ENCODE measurements around the gene APC.

The APC gene

DNA sequence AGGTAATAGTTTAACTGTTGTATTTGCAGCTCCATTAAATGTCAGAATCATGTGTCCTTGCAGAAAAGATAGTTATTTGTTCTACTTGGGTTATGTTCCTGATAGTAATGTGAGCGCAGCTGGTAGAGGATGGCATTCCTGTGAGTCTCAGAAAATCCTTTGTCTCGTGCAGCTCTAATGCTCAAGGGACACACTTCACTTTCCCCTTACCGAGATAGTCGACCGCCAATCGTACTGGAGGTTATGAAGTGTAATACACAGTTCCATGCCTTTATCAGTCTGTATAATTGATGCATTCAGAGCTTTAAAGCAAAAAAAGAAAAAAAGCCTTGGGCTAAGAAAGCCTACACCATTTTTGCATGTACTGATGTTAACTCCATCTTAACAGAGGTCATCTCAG is 63.2 kb downstream of the APC start:
- no peak for TF ChIP-seq ELF4 (IDR thresholded peaks at IDR 0.05)
- no peak for TF ChIP-seq LEF1 (IDR thresholded peaks at IDR 0.05; ENCODE audit: borderline replicate concordance)
- no peak for TF ChIP-seq FOXA1 (IDR thresholded peaks at IDR 0.05)
- TF ChIP-seq TARDBP (IDR thresholded peaks at IDR 0.05): no peak
- no peak for TF ChIP-seq HDGF (IDR thresholded peaks at IDR 0.05; ENCODE audit: borderline replicate concordance)
- no peak for TF ChIP-seq FOXM1 (IDR thresholded peaks at IDR 0.05; ENCODE audit: borderline replicate concordance)
- TF ChIP-seq SP1 (IDR thresholded peaks at IDR 0.05): no peak
- TF ChIP-seq BHLHE40 (IDR thresholded peaks at IDR 0.05; ENCODE audit: borderline replicate concordance): no peak
- TF ChIP-seq L3MBTL2 (conservative IDR thresholded peaks at IDR 0.05): no peak
- no peak for TF ChIP-seq CTBP1 (IDR thresholded peaks at IDR 0.05; ENCODE audit: borderline replicate concordance)
- no peak for TF ChIP-seq ARNT (IDR thresholded peaks at IDR 0.05)
- TF ChIP-seq ZNF384 (IDR thresholded peaks at IDR 0.05): no peak
- no peak for TF ChIP-seq FOXK2 (IDR thresholded peaks at IDR 0.05)
- TF ChIP-seq, protein P1, sequence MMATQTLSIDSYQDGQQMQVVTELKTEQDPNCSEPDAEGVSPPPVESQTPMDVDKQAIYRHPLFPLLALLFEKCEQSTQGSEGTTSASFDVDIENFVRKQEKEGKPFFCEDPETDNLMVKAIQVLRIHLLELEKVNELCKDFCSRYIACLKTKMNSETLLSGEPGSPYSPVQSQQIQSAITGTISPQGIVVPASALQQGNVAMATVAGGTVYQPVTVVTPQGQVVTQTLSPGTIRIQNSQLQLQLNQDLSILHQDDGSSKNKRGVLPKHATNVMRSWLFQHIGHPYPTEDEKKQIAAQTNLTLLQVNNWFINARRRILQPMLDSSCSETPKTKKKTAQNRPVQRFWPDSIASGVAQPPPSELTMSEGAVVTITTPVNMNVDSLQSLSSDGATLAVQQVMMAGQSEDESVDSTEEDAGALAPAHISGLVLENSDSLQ (IDR thresholded peaks at IDR 0.05): no peak
- TF ChIP-seq SUZ12 (IDR thresholded peaks at IDR 0.05): no peak
- TF ChIP-seq NFRKB (IDR thresholded peaks at IDR 0.05): no peak
- ChIA-PET CTCF (interaction anchor here (0.6 kb wide), 2 partner anchors 112 to 399 kb away, joined by 3 read pairs; no protein-coding TSS in a partner anchor), POLR2A (no interaction called here)
- no peak for DNase-seq (ENCODE audit: extremely low spot score)

DNA sequence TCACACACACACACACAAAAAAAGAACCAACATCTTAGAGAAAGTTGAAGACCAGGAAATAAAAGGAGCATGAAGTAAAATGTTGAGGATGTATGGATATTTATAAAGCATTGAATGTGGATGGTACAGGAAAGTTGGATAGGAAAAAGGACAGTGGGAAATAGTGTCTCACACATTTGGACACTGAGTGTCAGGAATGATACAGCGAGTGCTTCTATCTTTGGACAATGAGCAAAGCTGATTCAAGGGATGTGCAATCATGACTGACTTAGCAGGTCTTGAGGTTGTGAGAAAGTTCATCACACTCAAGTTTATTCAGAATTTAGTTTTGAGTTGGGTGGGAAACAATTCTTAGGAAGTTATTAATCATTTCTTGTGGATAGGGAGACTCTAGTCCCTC is 73.3 kb downstream of the APC start:
- ChIA-PET POLR2A (no interaction called here), CTCF (interaction anchor here (1.2 kb wide), 1 partner anchor 37 kb away, joined by 3 read pairs; no protein-coding TSS in a partner anchor)
- no peak for DNase-seq (ENCODE audit: extremely low spot score)
- TF ChIP-seq LEF1 (IDR thresholded peaks at IDR 0.05; ENCODE audit: borderline replicate concordance) (no peak), FOXM1 (IDR thresholded peaks at IDR 0.05; ENCODE audit: borderline replicate concordance) (no peak), NFRKB (IDR thresholded peaks at IDR 0.05) (no peak), ELF4 (IDR thresholded peaks at IDR 0.05) (no peak), CTBP1 (IDR thresholded peaks at IDR 0.05; ENCODE audit: borderline replicate concordance) (no peak), FOXK2 (IDR thresholded peaks at IDR 0.05) (no peak), FOXA1 (IDR thresholded peaks at IDR 0.05) (no peak), ZNF384 (IDR thresholded peaks at IDR 0.05) (no peak), HDGF (IDR thresholded peaks at IDR 0.05; ENCODE audit: borderline replicate concordance) (no peak), ARNT (IDR thresholded peaks at IDR 0.05) (no peak), L3MBTL2 (conservative IDR thresholded peaks at IDR 0.05) (no peak), SP1 (IDR thresholded peaks at IDR 0.05) (no peak), TARDBP (IDR thresholded peaks at IDR 0.05) (no peak), BHLHE40 (IDR thresholded peaks at IDR 0.05; ENCODE audit: borderline replicate concordance) (no peak), SUZ12 (IDR thresholded peaks at IDR 0.05) (no peak)
- TF ChIP-seq, protein P1 (IDR thresholded peaks at IDR 0.05): no peak

DNA sequence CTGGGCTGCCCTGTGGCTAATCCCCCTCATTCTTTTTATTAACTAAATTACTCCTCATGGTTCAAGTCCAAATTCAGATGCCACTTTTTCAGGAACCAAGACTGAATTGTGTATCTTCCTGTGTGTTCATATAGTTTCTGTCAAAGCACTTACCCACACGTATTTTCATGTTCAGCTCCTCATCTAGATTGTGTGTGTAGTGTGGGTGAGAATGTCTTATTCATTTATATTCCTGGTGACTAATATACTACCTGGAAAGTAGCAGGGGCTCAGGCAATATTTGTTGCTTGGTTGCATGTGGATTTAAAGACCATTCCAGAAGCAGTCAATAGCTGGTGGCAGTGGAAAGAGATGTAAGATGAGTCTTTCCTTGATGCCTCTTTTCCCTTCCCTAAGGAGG is 74.9 kb downstream of the APC start:
- TF ChIP-seq NFRKB (IDR thresholded peaks at IDR 0.05) (no peak), L3MBTL2 (conservative IDR thresholded peaks at IDR 0.05) (no peak), ELF4 (IDR thresholded peaks at IDR 0.05) (no peak), SUZ12 (IDR thresholded peaks at IDR 0.05) (no peak), TARDBP (IDR thresholded peaks at IDR 0.05) (no peak)
- POLR2A ChIA-PET: no interaction called here
- DNase-seq (ENCODE audit: extremely low spot score): no peak
- CTCF ChIA-PET: no interaction called here

DNA sequence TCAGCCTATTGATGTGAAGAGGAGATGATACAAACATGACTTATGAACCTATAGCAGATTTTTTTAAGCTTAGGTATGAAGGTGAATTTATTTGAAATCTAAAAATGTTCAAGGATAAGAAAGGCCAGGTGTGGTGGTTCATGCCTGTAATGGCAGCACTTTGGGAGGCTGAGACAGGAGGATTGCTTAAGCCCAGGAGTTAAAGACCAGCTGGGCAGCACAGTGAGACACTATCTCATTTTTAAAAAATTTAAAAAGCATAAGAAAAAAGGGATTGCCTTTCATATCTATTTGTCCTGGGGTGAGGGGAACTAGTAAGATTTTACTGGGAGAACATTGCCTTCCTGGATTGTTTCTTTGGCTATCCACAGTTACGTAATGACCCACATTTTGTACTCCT is 82.6 kb downstream of the APC start:
- no peak for TF ChIP-seq TARDBP (IDR thresholded peaks at IDR 0.05)
- CTCF ChIA-PET: no interaction called here
- POLR2A ChIA-PET: no interaction called here
- DNase-seq (ENCODE audit: extremely low spot score): no peak

DNA sequence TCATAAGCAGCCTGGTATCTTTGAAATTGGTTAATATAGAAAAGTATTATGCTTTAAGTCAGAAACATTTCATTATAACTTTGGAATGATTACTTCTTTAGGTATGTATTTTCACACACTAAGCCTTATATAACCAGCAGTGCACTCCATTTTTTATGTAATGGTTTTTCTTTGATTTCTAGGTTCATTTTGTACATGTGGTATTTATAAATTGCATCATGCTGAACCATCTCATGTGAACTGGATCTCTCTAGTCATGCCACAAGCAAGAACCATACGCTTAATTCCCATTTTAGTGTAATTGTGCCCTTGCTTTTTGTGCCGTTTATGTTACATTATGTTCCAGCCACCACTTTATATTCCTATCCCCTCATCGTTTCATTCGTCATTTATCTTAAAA is 84.8 kb downstream of the APC start:
- POLR2A ChIA-PET: no interaction called here

DNA sequence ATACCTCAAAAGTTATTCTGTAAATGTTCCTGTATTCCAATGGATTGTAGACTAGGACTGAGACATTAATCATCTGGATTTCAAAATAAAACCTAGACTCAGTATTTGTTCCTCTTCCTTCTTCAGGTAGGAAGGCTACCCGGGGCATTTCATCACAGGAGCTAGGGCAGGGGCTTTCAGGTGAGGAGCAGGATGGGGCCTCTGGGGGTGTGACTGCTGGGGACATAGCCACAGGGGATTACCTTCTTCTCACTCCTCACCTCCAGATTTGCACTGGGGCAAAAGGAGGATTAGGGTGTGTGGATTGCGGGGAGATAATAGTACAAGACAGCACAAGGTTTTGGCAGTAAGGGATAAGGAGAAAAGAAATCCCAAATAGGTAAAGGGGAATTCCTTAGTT is 85.5 kb downstream of the APC start:
- POLR2A ChIA-PET: no interaction called here
- TF ChIP-seq LEF1 (IDR thresholded peaks at IDR 0.05; ENCODE audit: borderline replicate concordance): no peak
- no peak for TF ChIP-seq FOXK2 (IDR thresholded peaks at IDR 0.05)
- TF ChIP-seq L3MBTL2 (conservative IDR thresholded peaks at IDR 0.05): no peak
- no peak for TF ChIP-seq NFRKB (IDR thresholded peaks at IDR 0.05)
- no peak for TF ChIP-seq SUZ12 (IDR thresholded peaks at IDR 0.05)
- no peak for TF ChIP-seq FOXA1 (IDR thresholded peaks at IDR 0.05)
- no peak for TF ChIP-seq FOXM1 (IDR thresholded peaks at IDR 0.05; ENCODE audit: borderline replicate concordance)
- TF ChIP-seq ZNF384 (IDR thresholded peaks at IDR 0.05): no peak
- no peak for TF ChIP-seq BHLHE40 (IDR thresholded peaks at IDR 0.05; ENCODE audit: borderline replicate concordance)
- no peak for TF ChIP-seq ARNT (IDR thresholded peaks at IDR 0.05)
- no peak for TF ChIP-seq SP1 (IDR thresholded peaks at IDR 0.05)
- no peak for TF ChIP-seq CTBP1 (IDR thresholded peaks at IDR 0.05; ENCODE audit: borderline replicate concordance)
- TF ChIP-seq ELF4 (IDR thresholded peaks at IDR 0.05): no peak
- TF ChIP-seq HDGF (IDR thresholded peaks at IDR 0.05; ENCODE audit: borderline replicate concordance): no peak
- no peak for TF ChIP-seq TARDBP (IDR thresholded peaks at IDR 0.05)
- TF ChIP-seq, protein P1 (IDR thresholded peaks at IDR 0.05): no peak
- CTCF ChIA-PET: no interaction called here
- DNase-seq (ENCODE audit: extremely low spot score): no peak

More for the DNA sequence above, 84.8 kb downstream of the APC start:
- no peak for TF ChIP-seq ZNF384 (IDR thresholded peaks at IDR 0.05)
- no peak for TF ChIP-seq FOXK2 (IDR thresholded peaks at IDR 0.05)
- no peak for TF ChIP-seq L3MBTL2 (conservative IDR thresholded peaks at IDR 0.05)
- TF ChIP-seq FOXM1 (IDR thresholded peaks at IDR 0.05; ENCODE audit: borderline replicate concordance): no peak
- TF ChIP-seq ARNT (IDR thresholded peaks at IDR 0.05): no peak
- no peak for TF ChIP-seq FOXA1 (IDR thresholded peaks at IDR 0.05)
- no peak for TF ChIP-seq LEF1 (IDR thresholded peaks at IDR 0.05; ENCODE audit: borderline replicate concordance)
- TF ChIP-seq BHLHE40 (IDR thresholded peaks at IDR 0.05; ENCODE audit: borderline replicate concordance): no peak
- no peak for TF ChIP-seq TARDBP (IDR thresholded peaks at IDR 0.05)
- no peak for TF ChIP-seq SUZ12 (IDR thresholded peaks at IDR 0.05)
- TF ChIP-seq SP1 (IDR thresholded peaks at IDR 0.05): no peak
- no peak for TF ChIP-seq HDGF (IDR thresholded peaks at IDR 0.05; ENCODE audit: borderline replicate concordance)
- no peak for TF ChIP-seq ELF4 (IDR thresholded peaks at IDR 0.05)
- no peak for DNase-seq (ENCODE audit: extremely low spot score)
- CTCF ChIA-PET: interaction anchor here (0.6 kb wide), 1 partner anchor 202 kb away, joined by 3 read pairs; no protein-coding TSS in a partner anchor

Data from HEK293T (cell line).